Measurements from ENCODE around the gene PSMD1.

PSMD1 gene

DNA sequence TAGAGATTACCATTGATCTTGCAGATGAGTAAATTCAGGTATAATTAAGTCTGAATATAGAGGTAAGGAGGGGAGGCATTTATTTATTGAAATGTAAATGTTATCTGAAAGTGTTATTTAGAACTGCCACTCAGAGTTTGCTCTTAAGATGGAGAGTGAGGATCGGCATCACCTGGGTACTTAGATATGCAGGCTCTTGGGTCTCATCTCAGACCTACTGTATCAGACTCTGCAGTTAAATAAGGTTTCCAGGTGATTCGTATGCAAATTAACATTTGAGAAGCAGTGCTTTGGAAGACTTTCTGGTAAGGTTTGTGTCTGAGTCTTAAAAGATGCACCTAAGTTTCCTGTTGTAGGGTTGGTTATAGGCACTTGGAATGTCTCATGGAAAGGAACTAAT is 59.0 kb downstream of the PSMD1 start:
- Histone ChIP-seq H2AFZ (no peak overlapping the region), H3K9me3 (ENCODE audit: control insufficient read depth, low read length) (no peaks in the 10 kb centered on the region), H3K27ac (no peak overlapping the region), H3K79me2 (no peaks in the 10 kb centered on the region), H3K4me1 (peaks cover 3% of the 10 kb centered on the region), H3K27me3 (ENCODE audit: control insufficient read depth, insufficient read depth, low read length) (no peaks in the 10 kb centered on the region), H3K4me3 (ENCODE audit: low read depth, low read length) (no peak overlapping the region), H3K4me2 (ENCODE audit: low read length) (no peak overlapping the region), H3K36me3 (ENCODE audit: control insufficient read depth, insufficient read depth, low read length) (no peaks in the 10 kb centered on the region), H3K9ac (no peak overlapping the region)
- TF ChIP-seq CTCF (IDR thresholded peaks at IDR 0.05), result no peak

- Histone ChIP-seq H3K36me3 (ENCODE audit: control insufficient read depth, insufficient read depth, low read length) (no peaks in the 10 kb centered on the region), H3K9me3 (ENCODE audit: control insufficient read depth, low read length) (no peaks in the 10 kb centered on the region), H3K4me2 (ENCODE audit: low read length) (no peak overlapping the region), H2AFZ (no peak overlapping the region), H3K27ac (no peak overlapping the region), H3K4me1 (peaks cover 3% of the 10 kb centered on the region), H3K9ac (no peak overlapping the region), H3K27me3 (ENCODE audit: control insufficient read depth, insufficient read depth, low read length) (no peaks in the 10 kb centered on the region), H3K79me2 (no peaks in the 10 kb centered on the region), H3K4me3 (ENCODE audit: low read depth, low read length) (no peak overlapping the region)
- no peak for TF ChIP-seq CTCF (IDR thresholded peaks at IDR 0.05)
Measured at GRCh38 chr2:231117148-231117547, 60.5 kb downstream of the PSMD1 start.

GRCh38 chr2:231117922-231118613 is 61.4 kb downstream of the PSMD1 start:
- Histone ChIP-seq H3K4me2 (ENCODE audit: low read length) (no peak overlapping the region), H3K36me3 (ENCODE audit: control insufficient read depth, insufficient read depth, low read length) (no peaks in the 10 kb centered on the region), H3K79me2 (no peaks in the 10 kb centered on the region), H3K9ac (no peak overlapping the region), H3K27ac (no peak overlapping the region), H3K27me3 (ENCODE audit: control insufficient read depth, insufficient read depth, low read length) (no peaks in the 10 kb centered on the region), H3K4me1 (peaks cover 3% of the 10 kb centered on the region), H2AFZ (no peak overlapping the region), H3K9me3 (ENCODE audit: control insufficient read depth, low read length) (no peaks in the 10 kb centered on the region), H3K4me3 (ENCODE audit: low read depth, low read length) (no peak overlapping the region)
- no peak for TF ChIP-seq CTCF (IDR thresholded peaks at IDR 0.05)

DNA sequence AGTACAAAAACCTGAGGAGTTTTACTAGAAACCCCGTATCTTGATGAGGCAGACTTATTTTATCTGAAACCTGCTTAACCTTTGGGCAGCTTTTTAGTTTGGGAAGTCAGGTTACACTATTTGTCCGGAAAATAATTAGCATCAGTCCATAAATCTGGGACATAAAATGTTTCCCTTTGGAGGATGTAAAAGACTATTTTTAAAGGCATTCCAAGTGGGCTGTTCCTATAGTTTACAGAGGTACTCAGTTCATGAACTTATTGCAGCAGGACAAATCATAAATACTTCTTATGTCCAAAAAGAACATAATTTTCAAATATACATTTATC is 61.9 kb downstream of the PSMD1 start:
- Histone ChIP-seq H3K4me1 (peaks cover 3% of the 10 kb centered on the region), H3K27me3 (ENCODE audit: control insufficient read depth, insufficient read depth, low read length) (no peaks in the 10 kb centered on the region), H3K27ac (no peak overlapping the region), H3K9ac (no peak overlapping the region), H3K4me2 (ENCODE audit: low read length) (no peak overlapping the region), H3K79me2 (no peaks in the 10 kb centered on the region), H3K36me3 (ENCODE audit: control insufficient read depth, insufficient read depth, low read length) (no peaks in the 10 kb centered on the region), H2AFZ (no peak overlapping the region), H3K9me3 (ENCODE audit: control insufficient read depth, low read length) (no peaks in the 10 kb centered on the region), H3K4me3 (ENCODE audit: low read depth, low read length) (no peak overlapping the region)
- TF ChIP-seq CTCF (IDR thresholded peaks at IDR 0.05), result no peak

- H3K9ac ChIP-seq, result no peak overlapping the region
- peaks cover 3% of the 10 kb centered on the region for H3K79me2 ChIP-seq
- no peaks in the 10 kb centered on the region for H3K27me3 ChIP-seq (ENCODE audit: control insufficient read depth, insufficient read depth, low read length)
- no peaks in the 10 kb centered on the region for H3K9me3 ChIP-seq (ENCODE audit: control insufficient read depth, low read length)
- peaks cover 5% of the 10 kb centered on the region for H3K4me1 ChIP-seq
- peak overlapping the region; percentile 42 for H3K4me2 ChIP-seq (ENCODE audit: low read length)
- no peak for TF ChIP-seq CTCF (IDR thresholded peaks at IDR 0.05)
- no peak overlapping the region for H3K4me3 ChIP-seq (ENCODE audit: low read depth, low read length)
- no peak overlapping the region for H2AFZ ChIP-seq
- H3K36me3 ChIP-seq (ENCODE audit: control insufficient read depth, insufficient read depth, low read length), result no peaks in the 10 kb centered on the region
- H3K27ac ChIP-seq, result no peak overlapping the region
Measured at GRCh38 chr2:231123362-231123898, 66.8 kb downstream of the PSMD1 start.

Measured in parathyroid adenoma (tissue), 2 donors.